Lower leg skin (tissue), 3 donors: ENCODE measurements around the gene SCG3.

Experiments
- CTCF ChIP-seq, 3 donors: fragments of 450-650 bp; IDR thresholded peaks; one replicate each; pipeline ENCODE4 v1.5.1; 2016; ENCODE audit warnings: antibody characterized with exemption in 3 of 3, mild to moderate bottlenecking in 3 of 3, moderate library complexity in 2 of 3
- POLR2A ChIP-seq, 2 donors: fragments of 450-650 bp; IDR thresholded peaks; one replicate each; pipeline ENCODE4 v1.6.1; 2016 to 2017; ENCODE audit warnings: antibody characterized with exemption in 2 of 2, mild to moderate bottlenecking in 1 of 2, moderate library complexity in 1 of 2

- TF ChIP-seq CTCF (IDR thresholded peaks at IDR 0.05), result peak in 1 of 3 donors; percentile 39
- no peak for TF ChIP-seq POLR2A (IDR thresholded peaks at IDR 0.05)
These were observed 31.4 kb upstream of the SCG3 start for GRCh38 chr15:51649659-51650521.
